Adipocyte (in vitro differentiated cells): Measurements from ENCODE around the gene NLGN4X.

Experiments used
- DNase-seq: peaks from one replicate; pipeline ENCODE4 v3.0.0-alpha.2; 2015; ENCODE audit warnings: low read depth
- H3K27me3 ChIP-seq: replicated peaks from 2 replicates; pipeline ENCODE4 v1.7.0; 2013; ENCODE audit warnings: mild to moderate bottlenecking, low read length, moderate library complexity; ENCODE audit not compliant: control insufficient read depth, insufficient read depth
- H3K36me3 ChIP-seq: 2 replicates; pipeline ENCODE4 v1.7.0; 2013; ENCODE audit warnings: low read length, mild to moderate bottlenecking, moderate library complexity; ENCODE audit not compliant: control insufficient read depth, insufficient read depth, severe bottlenecking
- H3K4me1 ChIP-seq: 2 replicates; pipeline ENCODE4 v1.7.0; 2013; ENCODE audit warnings: mild to moderate bottlenecking, low read length, moderate library complexity; ENCODE audit not compliant: control insufficient read depth, insufficient read depth
- H3K4me3 ChIP-seq: 2 replicates; pipeline ENCODE4 v1.7.0; 2013; ENCODE audit warnings: mild to moderate bottlenecking, low read length, moderate library complexity
- H3K9ac ChIP-seq: 2 replicates; pipeline ENCODE4 v1.7.0; 2013; ENCODE audit warnings: mild to moderate bottlenecking, low read length, moderate library complexity
- H3K9me3 ChIP-seq: 2 replicates; pipeline ENCODE4 v1.7.0; 2013; ENCODE audit warnings: mild to moderate bottlenecking, low read length, moderate library complexity; ENCODE audit not compliant: control insufficient read depth

The NLGN4X gene

GRCh38 chrX:6228720-6229119 lies at the start of gene NLGN4X:
Gene NLGN4X (minus strand): TSS chrX:6228867. CDS start chrX:6151466, 77,401 bp downstream.
- H3K9me3 ChIP-seq = no peaks in the 10 kb centered on the region
- H3K36me3 ChIP-seq = no peaks in the 10 kb centered on the region
- H3K4me1 ChIP-seq = no peaks in the 10 kb centered on the region
- no peak within 1 kb of the TSS for H3K9ac ChIP-seq
- no peak for DNase-seq
- H3K27me3 ChIP-seq = peaks cover 23% of the 10 kb centered on the region
- H3K4me3 ChIP-seq = no peak within 1 kb of the TSS

- no peaks in the 10 kb centered on the region for H3K27me3 ChIP-seq
- H3K4me1 ChIP-seq = no peaks in the 10 kb centered on the region
- no peaks in the 10 kb centered on the region for H3K9me3 ChIP-seq
- no peak for DNase-seq
- H3K9ac ChIP-seq = no peak overlapping the region
- no peaks in the 10 kb centered on the region for H3K36me3 ChIP-seq
- no peak overlapping the region for H3K4me3 ChIP-seq
Observed at GRCh38 chrX:6266041-6266440, 37.4 kb upstream of the NLGN4X start.

- Histone ChIP-seq H3K9me3 (peaks cover 4% of the 10 kb centered on the region), H3K4me3 (no peak overlapping the region), H3K9ac (no peak overlapping the region), H3K27me3 (no peaks in the 10 kb centered on the region), H3K4me1 (no peaks in the 10 kb centered on the region), H3K36me3 (no peaks in the 10 kb centered on the region)
- DNase-seq = no peak
Observed at GRCh38 chrX:6262959-6263358, 34.3 kb upstream of the NLGN4X start.

GRCh38 chrX:6257025-6257424 lies 28.4 kb upstream of the NLGN4X start:
- no peaks in the 10 kb centered on the region for H3K36me3 ChIP-seq
- no peaks in the 10 kb centered on the region for H3K4me1 ChIP-seq
- H3K9ac ChIP-seq = no peak overlapping the region
- no peak for DNase-seq
- no peak overlapping the region for H3K4me3 ChIP-seq
- peaks cover 7% of the 10 kb centered on the region for H3K9me3 ChIP-seq
- H3K27me3 ChIP-seq = no peaks in the 10 kb centered on the region

- no peaks in the 10 kb centered on the region for H3K4me1 ChIP-seq
- H3K27me3 ChIP-seq = no peaks in the 10 kb centered on the region
- no peak overlapping the region for H3K4me3 ChIP-seq
- H3K9me3 ChIP-seq = no peaks in the 10 kb centered on the region
- DNase-seq = no peak
- no peak overlapping the region for H3K9ac ChIP-seq
- H3K36me3 ChIP-seq = no peaks in the 10 kb centered on the region
Observed at GRCh38 chrX:6244666-6245065, 16.0 kb upstream of the NLGN4X start.

- Histone ChIP-seq H3K9me3 (no peaks in the 10 kb centered on the region), H3K9ac (no peak overlapping the region), H3K27me3 (no peaks in the 10 kb centered on the region), H3K36me3 (no peaks in the 10 kb centered on the region), H3K4me1 (no peaks in the 10 kb centered on the region), H3K4me3 (no peak overlapping the region)
- no peak for DNase-seq
Observed at GRCh38 chrX:6238576-6238975, 9.9 kb upstream of the NLGN4X start.

GRCh38 chrX:6227935-6228334 lies 732 bp downstream of the NLGN4X start:
- H3K9me3 ChIP-seq = no peaks in the 10 kb centered on the region
- no peak overlapping the region for H3K4me3 ChIP-seq
- no peaks in the 10 kb centered on the region for H3K4me1 ChIP-seq
- H3K27me3 ChIP-seq = peaks cover 23% of the 10 kb centered on the region
- no peak overlapping the region for H3K9ac ChIP-seq
- H3K36me3 ChIP-seq = no peaks in the 10 kb centered on the region
- DNase-seq = no peak

DNA sequence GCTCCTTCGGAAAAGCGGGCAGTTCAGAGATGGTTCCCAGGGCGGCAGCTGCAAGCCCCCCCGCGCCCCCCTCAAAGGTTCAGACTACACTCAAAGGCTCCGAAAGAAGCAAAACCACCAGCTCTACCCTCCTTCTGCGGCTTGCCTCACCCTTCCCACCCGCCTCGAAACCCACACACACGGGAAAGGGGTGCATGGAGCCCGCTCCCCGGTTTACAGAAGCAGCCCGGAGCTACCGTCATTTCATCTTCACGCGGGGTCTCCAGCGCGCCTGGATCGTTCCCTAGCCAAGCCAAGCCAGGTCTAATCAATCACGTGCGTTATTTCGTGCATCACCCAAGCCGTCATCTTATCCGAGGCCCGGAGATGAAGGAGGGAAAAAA lies 1.2 kb downstream of the NLGN4X start:
- Histone ChIP-seq H3K9me3 (no peaks in the 10 kb centered on the region), H3K9ac (no peak overlapping the region), H3K27me3 (peaks cover 23% of the 10 kb centered on the region), H3K4me3 (no peak overlapping the region), H3K36me3 (no peaks in the 10 kb centered on the region), H3K4me1 (no peaks in the 10 kb centered on the region)
- no peak for DNase-seq

- Histone ChIP-seq H3K9me3 (no peaks in the 10 kb centered on the region), H3K4me1 (no peaks in the 10 kb centered on the region), H3K4me3 (no peak overlapping the region), H3K36me3 (no peaks in the 10 kb centered on the region), H3K27me3 (peaks cover 23% of the 10 kb centered on the region), H3K9ac (no peak overlapping the region)
- no peak for DNase-seq
Observed at GRCh38 chrX:6226596-6227452, 1.8 kb downstream of the NLGN4X start.

GRCh38 chrX:6225911-6226595 lies 2.6 kb downstream of the NLGN4X start:
- no peaks in the 10 kb centered on the region for H3K9me3 ChIP-seq
- H3K4me1 ChIP-seq = no peaks in the 10 kb centered on the region
- no peak for DNase-seq
- peaks cover 23% of the 10 kb centered on the region for H3K27me3 ChIP-seq
- no peaks in the 10 kb centered on the region for H3K36me3 ChIP-seq
- H3K9ac ChIP-seq = no peak overlapping the region
- peak overlapping the region; percentile 52 for H3K4me3 ChIP-seq

DNA sequence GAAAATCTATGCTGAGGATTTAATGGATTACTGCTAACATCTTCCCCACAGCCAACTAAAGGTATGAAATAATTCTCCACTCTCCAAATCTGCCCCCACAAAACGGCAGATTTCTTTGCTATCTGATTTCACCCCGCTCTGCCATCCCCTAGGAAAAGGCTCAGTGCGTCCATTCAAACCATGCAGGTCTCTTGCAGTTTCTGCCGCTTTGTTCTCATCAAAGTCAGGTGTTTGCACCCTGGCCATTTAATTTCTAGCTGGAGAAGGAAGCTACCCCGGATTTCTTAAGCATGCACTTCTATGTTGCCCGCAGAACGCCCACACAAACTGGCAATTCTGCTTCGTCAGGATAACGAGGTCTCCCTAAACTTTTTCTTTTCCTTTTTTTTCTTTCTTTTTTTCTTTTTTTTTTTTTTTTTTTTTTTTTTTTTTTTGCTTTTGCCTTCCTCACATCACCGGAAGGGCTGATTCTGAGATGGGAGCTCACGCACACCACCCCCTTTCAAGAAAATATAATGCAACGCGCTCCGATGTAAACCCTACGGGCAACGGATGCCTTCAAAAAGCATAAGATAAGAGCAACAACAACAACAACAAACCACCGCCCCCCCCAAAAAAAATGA lies 3.3 kb downstream of the NLGN4X start:
- H3K27me3 ChIP-seq = peaks cover 23% of the 10 kb centered on the region
- DNase-seq = no peak
- H3K9me3 ChIP-seq = no peaks in the 10 kb centered on the region
- no peaks in the 10 kb centered on the region for H3K4me1 ChIP-seq
- H3K9ac ChIP-seq = no peak overlapping the region
- no peaks in the 10 kb centered on the region for H3K36me3 ChIP-seq
- no peak overlapping the region for H3K4me3 ChIP-seq
